ENCODE results near the gene DAGLA.

DAGLA gene

GRCh38 chr11:61749591-61750217 is 69.5 kb downstream of the DAGLA start:
- no peak for DNase-seq

DNA sequence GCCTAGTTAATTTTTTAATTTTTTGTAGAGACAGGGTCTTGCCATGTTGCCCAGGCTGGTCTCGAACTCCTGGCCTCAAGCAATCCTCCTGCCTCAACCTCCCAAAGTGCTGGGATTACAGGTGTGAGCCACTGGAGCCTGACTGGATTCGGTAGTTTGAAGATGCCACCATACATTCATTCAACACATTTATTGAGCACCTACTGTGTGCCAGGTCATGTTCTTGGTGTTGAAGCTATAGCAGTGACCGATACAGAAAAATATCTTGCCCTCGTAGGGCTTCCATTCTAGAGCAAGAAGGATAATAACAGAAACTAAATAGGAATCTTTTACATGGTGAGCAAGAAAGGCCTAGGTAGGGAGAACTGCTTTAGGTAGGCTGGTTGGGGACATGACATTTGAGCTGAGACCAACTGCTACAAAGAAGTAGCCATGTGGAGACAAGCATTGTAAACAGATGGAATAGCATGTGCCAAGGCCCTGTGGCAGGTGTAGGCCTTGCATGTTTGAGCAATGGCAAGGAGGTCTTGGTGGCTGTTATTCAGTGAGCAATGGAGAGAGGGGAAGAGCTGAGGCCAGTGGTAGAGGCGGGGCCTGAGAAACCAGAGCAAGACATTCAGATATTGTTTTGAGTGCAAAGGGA is 70.6 kb downstream of the DAGLA start:
- DNase-seq = no peak

GRCh38 chr11:61751384-61751783 is 71.2 kb downstream of the DAGLA start:
- no peak for DNase-seq

DNA sequence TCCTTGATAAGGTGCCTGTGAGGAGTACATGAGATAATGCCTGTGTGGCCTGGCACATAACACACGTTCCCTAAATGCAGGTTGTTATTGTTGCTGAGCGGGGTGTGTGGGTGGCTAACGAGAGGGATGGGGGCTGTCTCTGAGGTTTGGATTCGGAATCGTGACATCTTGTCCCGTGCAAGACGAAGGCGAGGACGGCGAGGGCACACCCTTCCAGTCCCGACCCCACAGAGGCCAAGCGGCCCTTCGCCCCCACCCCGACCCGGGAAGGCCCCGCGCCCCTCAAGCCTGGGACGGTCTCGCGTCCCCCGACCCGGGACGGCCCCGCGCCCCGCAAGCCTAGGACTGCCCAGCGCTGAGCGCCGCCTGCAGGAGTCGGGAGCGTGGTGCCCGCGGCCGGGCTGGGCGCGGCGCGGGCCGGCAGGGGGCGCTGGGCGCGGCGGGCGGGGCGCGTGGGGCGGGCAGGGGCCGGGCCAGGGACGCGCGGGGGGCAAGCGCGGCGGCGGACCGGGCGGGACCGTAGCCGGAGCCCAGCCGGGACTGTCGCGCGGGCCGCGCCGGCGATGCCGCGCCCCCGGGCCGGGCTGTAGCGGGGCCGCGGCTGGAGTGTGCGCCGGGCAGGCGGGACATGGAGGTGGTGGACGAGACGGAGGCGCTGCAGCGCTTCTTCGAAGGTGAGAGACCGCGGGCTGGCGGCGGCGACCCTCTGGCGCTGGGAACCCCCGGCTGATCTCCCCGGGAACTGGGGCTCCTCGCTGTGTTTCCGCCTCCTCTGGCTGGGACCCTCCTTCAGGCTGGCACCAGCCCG is 72.1 kb downstream of the DAGLA start, which contains the start of gene MYRF:
TSS of gene MYRF (plus strand) at position 520 of the 808 bp plus-strand sequence. CDS start at position 629, 109 bp downstream.
- DNase-seq = peak; percentile 16

- DNase-seq = no peak
Observed at GRCh38 chr11:61752925-61753521, 72.8 kb downstream of the DAGLA start.

DNA sequence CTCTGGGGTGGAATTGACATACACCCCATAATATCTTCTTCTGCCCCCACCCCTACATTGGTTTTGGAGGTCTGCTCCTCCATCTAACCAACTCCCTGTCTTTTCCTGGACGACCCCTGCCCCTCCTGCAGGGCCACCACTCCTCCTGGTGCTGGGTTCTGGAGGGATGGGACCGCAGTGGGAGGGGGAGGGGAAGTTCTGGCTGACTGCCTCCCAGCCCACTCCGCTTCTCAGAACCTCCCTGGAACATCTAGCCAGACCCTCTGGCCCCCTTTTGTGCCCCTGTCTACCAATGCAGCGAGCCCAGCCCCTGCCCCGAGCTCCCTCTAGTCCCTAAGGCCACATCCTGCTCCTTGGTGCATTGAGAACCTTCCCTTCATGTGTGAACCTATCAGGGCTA is 73.5 kb downstream of the DAGLA start:
- DNase-seq = no peak

DNA sequence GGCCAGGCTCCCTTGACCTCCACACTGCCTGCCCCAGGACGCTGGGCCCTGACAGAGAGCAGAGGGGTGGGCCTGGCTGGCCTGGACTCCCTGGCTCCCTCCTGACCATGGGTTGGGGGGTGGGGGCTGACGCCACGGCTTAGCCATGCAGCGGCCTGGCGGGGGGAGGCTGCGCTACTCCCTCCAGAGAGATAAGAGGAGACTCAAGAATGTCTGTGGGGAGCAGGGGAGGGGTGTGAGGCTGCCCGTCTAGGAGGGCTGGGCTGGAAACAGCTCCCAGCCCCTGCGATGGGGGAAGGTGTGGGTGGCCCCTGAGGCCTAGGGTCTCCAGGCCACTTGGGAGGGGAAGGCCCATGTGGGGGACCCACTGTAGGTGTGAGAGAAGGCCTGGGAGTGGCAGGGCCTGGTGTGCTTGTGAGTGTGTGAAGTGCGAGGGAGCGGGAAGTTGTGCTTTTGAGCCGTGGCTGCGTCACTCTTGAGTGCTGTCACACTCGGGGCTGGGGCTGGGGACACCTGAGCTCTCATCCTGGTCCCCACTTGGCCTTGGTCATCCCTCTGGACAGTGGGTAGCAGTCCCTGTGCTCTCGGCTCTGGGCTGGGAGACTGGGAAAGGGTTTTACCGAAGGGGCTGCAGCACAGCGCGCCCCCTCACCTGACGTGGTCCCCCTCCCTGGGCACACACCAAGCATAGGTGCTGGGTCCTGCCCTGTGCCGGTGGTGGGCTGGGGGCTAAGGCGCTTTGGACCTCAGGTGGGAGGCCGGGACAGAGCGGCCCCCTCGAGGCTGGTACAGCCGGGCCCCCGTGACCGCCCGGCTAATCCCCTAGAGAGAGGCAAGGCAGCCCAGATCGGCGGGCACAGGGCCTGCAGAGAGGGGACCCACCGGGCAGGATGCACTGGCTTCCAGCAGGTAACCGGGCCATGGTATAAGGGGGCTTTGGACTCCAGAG is 74.6 kb downstream of the DAGLA start:
- DNase-seq = no peak

DNA sequence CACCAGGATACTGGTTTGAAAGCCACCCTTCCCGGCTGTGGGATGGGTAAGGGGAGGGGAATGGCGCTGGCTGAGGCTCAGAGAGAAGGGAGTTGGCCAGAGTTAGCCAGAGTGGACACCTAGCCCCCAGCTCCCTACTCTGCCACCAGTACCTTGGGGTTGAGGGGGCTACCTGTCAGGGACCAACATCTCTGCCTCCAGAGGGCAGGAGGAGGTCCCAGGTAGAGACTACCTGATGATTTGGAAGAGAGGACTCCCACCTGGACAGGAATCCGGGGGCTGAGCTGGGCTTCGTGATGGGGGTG is 75.9 kb downstream of the DAGLA start:
- DNase-seq = no peak

DNA sequence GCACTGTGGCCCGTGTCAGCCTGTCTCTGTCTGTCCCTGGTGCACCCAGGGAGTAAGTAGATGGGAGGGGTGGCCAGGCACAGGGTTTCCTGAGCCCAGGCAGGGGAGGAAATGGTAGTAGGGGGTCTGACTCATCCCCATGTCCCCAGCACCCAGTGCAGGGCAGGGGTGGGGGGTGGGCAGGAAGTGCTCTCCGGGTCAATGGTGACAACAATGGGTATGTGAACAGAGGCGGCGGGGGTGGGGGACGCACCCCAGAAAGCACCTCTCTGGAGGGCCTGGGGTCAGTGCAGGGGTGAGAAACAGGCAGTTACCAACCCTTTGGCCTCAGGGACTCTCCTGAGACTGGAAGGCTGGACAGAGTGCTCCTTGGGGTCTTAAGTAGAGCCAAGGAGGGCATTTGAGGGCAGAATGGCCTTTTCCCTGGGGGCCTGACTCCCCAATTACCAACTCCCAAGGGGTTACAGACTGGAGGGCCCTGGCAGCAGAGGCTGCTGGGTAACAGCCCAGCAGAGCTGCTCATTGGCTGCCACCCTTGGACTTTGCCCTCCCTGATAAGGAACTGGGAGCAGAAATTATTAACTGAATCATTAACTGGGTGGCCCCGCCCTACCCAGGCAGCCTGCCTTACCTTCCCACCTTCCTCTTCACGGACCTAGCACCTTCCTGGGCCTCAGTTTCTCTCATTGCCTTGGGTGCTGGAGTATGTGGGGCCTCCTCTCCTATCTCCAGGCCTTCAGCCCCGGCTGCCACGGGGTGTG is 76.4 kb downstream of the DAGLA start:
- no peak for DNase-seq

- DNase-seq = no peak
Observed at GRCh38 chr11:61757213-61757862, 77.1 kb downstream of the DAGLA start.

DNA sequence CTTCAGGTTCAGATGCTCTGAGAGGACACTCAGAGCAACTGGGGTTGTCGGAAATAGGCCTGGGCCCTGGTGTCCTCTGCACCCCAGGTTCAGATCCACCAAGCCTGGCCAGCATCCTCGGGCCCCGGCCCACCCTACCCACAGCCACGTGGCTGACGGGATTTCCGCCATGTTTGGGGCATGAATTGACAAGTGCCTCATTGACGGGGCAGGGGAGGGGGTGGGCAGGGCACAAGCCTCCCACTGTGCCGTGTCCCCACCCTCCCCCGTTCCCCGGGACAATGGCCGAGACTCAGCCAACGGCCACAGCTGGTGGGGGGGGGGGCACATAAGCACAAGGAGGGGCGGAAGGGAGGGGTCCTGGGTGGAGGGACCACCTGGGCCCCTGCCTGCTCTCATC is 80.8 kb downstream of the DAGLA start:
- DNase-seq = no peak

DNA sequence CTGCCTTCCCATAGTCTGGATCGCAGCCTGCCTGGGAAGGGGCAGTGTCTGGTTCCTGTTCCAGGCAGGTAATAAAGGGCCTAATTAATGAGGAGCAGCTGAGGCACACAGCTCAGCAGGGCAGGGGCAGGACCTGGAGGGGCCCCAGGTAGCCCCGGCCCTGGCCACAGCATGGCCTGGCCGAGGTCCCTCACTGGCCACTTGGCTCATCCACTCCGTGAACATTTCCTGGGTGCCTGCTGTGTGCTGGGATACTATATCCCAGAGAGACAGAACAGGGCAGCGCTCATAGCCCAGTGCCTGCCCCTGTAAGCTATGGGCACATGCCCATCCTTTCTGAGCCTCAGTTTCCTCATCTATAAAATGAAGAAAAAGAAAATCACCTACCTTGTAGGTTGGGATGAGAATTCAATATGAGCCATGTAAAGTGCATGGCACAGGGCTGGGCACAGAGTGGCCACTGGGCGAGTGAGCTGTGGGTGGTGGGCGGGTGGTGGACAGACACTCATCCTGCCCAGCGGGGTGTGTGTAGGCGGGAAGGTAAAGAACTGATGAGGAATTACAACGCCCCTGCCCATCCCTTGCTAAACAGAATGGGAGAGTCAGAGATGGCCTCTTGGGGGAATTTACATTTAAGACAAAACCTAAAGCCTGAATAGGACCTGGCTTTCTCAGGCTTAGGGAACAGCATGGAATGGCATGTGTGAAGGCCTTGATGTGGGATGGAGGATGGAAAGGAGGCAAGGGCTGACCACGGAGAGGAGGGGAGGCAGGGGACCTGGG is 81.4 kb downstream of the DAGLA start:
- no peak for DNase-seq

- DNase-seq = no peak
Observed at GRCh38 chr11:61762223-61762615, 82.0 kb downstream of the DAGLA start.

DNA sequence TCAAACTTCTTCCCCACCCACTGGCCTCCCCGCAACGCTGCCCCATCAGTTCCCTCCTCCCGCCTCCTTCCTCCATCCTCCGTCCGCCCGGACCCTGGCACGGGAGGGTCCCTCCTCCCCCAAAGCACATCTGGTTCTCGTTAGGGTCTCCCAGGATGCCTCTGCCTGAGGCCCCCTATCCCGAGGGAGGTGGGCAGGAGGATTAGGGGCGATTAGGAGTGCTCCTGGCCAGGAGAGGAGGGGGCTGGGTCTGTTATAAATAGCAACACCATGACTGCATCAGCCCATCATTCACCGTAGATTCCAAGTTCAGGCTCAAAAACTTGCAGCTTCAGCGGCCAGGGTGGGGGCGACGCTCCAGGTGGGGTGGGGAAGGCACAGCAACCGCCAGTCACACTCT is 82.6 kb downstream of the DAGLA start:
- no peak for DNase-seq

- no peak for DNase-seq
Observed at GRCh38 chr11:61763930-61764605, 83.9 kb downstream of the DAGLA start.

- DNase-seq = no peak
Observed at GRCh38 chr11:61764606-61765260, 84.5 kb downstream of the DAGLA start.

DNA sequence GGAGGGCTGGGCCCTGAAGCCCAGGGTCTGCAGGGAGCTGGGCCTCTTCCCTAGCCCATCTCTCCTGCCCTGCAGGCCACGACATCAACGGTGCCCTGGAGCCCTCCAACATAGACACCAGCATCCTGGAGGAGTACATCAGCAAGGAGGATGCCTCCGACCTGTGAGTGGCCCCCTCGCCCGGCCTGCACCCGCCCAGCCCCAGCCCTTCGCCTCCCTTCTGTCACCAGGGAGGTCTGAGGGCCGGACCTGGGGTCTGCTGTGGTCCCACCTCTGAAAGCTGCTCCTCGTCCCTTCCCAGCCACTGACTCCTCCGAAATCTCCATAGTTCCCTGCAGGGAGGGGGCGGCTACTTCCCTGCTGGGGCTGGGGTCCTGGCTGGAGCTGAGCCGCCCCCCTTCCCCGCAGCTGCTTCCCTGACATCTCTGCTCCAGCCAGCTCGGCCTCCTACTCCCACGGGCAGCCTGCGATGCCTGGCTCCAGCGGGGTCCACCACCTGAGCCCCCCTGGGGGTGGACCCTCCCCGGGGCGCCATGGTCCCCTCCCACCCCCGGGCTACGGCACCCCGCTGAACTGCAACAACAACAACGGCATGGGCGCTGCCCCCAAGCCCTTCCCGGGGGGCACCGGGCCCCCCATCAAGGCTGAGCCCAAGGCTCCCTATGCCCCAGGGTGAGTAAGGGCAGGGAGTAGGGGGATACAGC is 85.5 kb downstream of the DAGLA start:
- no peak for DNase-seq

DNA sequence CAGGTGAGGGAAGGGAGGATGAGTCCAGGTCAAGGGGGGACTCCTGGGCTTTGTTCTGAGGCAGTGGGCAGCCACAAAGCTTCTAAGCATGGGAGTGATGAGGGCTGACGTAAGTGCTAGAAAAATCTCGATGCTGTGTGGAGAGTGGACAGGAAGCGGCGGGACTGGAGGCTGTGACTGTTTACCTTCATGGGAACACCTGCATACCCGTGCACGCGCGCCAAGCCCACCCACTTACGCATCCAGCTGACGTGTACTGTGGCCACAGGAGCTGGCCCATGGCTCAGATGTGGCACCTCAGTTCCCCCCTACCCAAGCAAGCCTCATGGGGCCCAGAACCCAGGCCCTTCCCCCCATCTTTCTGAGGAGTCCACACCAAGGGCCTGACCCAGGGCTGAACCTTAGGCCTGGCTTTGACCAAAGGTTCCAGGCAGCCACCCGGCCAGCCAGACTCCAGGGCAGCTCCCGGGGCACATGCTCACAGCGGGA is 86.2 kb downstream of the DAGLA start:
- DNase-seq = no peak
